Measurements from ENCODE around the gene RPL10A.

The RPL10A gene

DNA sequence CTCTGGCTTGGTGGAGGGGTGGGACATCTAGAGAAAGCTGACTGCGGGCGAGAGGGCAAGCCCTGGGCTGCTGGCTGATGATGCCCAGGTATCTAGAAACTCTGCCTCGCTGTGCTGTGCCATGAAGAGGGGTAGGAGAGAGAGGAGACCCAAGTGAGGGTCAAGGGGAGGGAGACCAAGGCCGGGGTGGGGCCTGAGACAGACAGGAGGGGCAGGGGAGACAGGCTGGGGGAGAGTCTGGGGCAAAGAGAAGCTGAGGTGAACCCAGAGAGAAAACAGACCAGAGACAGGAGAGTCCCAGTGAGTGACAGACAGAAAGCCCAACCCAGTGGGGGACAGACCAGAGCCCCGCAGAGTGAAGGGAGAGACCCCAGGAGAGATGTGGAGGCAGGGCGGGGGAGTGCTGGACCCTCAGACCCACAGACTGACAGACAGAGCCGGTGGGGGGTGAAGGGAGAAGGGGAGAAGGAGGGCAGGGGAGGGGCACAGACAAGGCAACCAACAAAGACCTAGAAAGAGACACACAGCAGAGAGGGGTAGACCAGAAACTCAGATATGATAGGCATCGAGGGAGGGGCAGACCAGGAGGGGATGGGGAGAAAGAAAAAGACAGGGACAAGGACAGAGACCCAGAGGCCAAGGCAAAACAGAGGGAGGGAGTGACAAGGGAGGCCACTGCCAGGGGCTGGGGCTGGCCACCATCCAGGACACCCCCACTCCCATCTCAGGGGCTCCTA is 22.8 kb downstream of the RPL10A start:
- H3K4me2 ChIP-seq: no peak overlapping the region
- H3K4me3 ChIP-seq (IDR thresholded peaks at IDR 0.05; ENCODE audit: insufficient read depth, low read depth, low read length): no peak overlapping the region

DNA sequence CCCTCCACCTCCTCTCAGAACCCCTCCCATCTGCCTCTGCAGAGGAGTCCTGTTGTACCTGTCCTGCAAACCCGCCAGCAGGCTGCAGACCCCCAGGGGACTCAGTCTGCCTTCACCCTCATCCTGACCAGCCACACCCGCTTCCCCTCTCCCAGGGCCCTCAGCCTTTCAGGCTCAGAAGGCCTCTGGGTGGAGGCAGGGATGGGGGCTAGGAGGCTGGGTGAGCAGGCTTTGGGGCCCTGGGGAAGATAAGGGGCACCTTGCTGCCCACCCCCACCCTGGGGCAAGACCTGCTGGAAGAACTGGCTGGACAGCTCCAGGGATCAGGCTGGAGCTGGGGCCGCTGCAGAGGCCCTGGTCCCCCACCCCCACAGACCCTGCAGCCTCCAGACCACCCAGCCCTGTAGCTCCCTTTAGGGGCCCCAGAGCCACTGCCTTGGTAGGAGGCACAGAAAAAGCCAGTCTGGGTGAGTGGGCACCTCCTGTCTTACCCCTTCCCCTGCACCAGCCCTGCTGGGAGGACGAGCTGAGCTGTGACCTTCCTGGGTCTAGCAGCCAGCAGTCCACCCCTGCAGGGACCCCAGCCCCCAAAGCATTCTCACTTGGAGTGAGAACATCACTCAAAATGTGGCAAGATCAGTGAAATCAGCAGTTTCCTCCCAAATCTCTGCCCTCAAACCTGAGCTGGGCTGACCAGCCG is 23.5 kb downstream of the RPL10A start:
- peaks cover 13% of the 10 kb centered on the region for H3K4me1 ChIP-seq (ENCODE audit: low read depth, poor library complexity, severe bottlenecking)
- no peak overlapping the region for H3K27ac ChIP-seq
- H4K20me1 ChIP-seq (ENCODE audit: insufficient read depth): no peaks in the 10 kb centered on the region
- H3K27me3 ChIP-seq (ENCODE audit: insufficient read depth, low read depth): no peaks in the 10 kb centered on the region
- H3K79me2 ChIP-seq (ENCODE audit: insufficient read depth, low read depth): no peaks in the 10 kb centered on the region
- H3K4me3 ChIP-seq (IDR thresholded peaks at IDR 0.05; ENCODE audit: insufficient read depth, low read depth, low read length): no peak overlapping the region
- no peaks in the 10 kb centered on the region for H3K36me3 ChIP-seq (ENCODE audit: insufficient read depth)
- TF ChIP-seq, protein P1, sequence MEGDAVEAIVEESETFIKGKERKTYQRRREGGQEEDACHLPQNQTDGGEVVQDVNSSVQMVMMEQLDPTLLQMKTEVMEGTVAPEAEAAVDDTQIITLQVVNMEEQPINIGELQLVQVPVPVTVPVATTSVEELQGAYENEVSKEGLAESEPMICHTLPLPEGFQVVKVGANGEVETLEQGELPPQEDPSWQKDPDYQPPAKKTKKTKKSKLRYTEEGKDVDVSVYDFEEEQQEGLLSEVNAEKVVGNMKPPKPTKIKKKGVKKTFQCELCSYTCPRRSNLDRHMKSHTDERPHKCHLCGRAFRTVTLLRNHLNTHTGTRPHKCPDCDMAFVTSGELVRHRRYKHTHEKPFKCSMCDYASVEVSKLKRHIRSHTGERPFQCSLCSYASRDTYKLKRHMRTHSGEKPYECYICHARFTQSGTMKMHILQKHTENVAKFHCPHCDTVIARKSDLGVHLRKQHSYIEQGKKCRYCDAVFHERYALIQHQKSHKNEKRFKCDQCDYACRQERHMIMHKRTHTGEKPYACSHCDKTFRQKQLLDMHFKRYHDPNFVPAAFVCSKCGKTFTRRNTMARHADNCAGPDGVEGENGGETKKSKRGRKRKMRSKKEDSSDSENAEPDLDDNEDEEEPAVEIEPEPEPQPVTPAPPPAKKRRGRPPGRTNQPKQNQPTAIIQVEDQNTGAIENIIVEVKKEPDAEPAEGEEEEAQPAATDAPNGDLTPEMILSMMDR (conservative IDR thresholded peaks at IDR 0.05; ENCODE audit: low read depth, low read length): no peak
- no peak overlapping the region for H2AFZ ChIP-seq (ENCODE audit: low read depth)
- no peak overlapping the region for H3K4me2 ChIP-seq
- H3K9ac ChIP-seq: no peak overlapping the region

More for the DNA sequence above, 22.8 kb downstream of the RPL10A start:
- H3K36me3 ChIP-seq (ENCODE audit: insufficient read depth): no peaks in the 10 kb centered on the region
- H3K79me2 ChIP-seq (ENCODE audit: insufficient read depth, low read depth): no peaks in the 10 kb centered on the region
- H3K27ac ChIP-seq: no peak overlapping the region
- H4K20me1 ChIP-seq (ENCODE audit: insufficient read depth): no peaks in the 10 kb centered on the region
- H3K27me3 ChIP-seq (ENCODE audit: insufficient read depth, low read depth): no peaks in the 10 kb centered on the region
- TF ChIP-seq, protein P1 (conservative IDR thresholded peaks at IDR 0.05; ENCODE audit: low read depth, low read length): no peak
- H2AFZ ChIP-seq (ENCODE audit: low read depth): no peak overlapping the region
- H3K4me1 ChIP-seq (ENCODE audit: low read depth, poor library complexity, severe bottlenecking): peaks cover 13% of the 10 kb centered on the region
- no peak overlapping the region for H3K9ac ChIP-seq

DNA sequence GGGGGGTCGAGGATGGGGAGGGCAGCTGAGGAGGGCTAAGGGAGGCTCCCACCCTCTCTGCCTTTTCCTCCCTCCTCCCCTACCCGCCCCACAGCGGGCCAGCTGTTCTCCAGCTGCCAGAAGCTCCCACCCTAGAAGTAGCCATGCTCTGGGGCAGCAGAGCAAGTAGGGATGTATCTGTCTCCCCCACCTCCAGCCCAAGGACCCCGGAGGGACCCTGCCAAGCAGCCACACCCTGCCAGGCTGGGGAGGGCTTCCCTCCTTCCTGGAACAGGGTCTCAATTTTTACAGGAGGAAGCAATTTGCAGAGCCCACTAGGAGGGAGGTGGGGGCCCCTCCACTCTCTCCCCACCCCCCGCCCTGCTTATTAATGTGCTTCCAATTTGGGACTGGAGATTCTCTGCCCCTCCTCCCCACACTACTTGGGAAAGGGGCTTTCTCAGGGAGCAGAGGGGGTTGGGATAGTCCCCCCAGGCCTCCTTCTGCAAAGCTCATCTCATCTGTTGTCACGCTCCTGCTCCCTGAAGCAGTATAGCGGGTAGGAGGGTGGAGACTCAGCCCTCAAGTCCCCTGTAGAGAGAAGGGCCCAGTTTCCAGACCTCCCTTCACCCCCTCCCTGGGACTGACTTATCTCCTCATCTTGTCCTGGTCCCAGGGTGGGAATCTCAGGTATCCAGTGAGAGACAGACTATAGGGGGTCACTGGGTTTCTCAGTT is 24.2 kb downstream of the RPL10A start:
- Histone ChIP-seq H3K27me3 (ENCODE audit: insufficient read depth, low read depth) (no peaks in the 10 kb centered on the region), H3K4me3 (IDR thresholded peaks at IDR 0.05; ENCODE audit: insufficient read depth, low read depth, low read length) (no peak overlapping the region), H3K79me2 (ENCODE audit: insufficient read depth, low read depth) (no peaks in the 10 kb centered on the region), H3K4me1 (ENCODE audit: low read depth, poor library complexity, severe bottlenecking) (peaks cover 13% of the 10 kb centered on the region), H2AFZ (ENCODE audit: low read depth) (no peak overlapping the region), H3K9ac (no peak overlapping the region), H3K4me2 (no peak overlapping the region), H4K20me1 (ENCODE audit: insufficient read depth) (no peaks in the 10 kb centered on the region), H3K36me3 (ENCODE audit: insufficient read depth) (no peaks in the 10 kb centered on the region), H3K27ac (no peak overlapping the region)
- TF ChIP-seq, protein P1 (conservative IDR thresholded peaks at IDR 0.05; ENCODE audit: low read depth, low read length): no peak

DNA sequence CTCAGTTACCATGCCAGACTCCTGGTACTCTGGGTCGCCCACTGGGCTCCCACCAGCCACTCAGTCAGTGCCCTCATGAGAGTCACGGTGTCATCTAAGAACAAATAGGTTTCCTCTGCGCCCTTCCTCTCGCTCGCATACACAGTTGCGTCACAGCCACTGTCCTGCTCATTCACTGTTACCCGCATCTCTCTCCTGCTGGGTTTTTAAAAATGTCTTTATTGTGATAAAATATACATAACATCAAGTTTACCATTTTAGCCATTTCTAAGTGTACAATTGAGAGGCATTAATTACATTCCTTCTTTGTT is 24.7 kb downstream of the RPL10A start:
- peaks cover 13% of the 10 kb centered on the region for H3K4me1 ChIP-seq (ENCODE audit: low read depth, poor library complexity, severe bottlenecking)
- H4K20me1 ChIP-seq (ENCODE audit: insufficient read depth): no peaks in the 10 kb centered on the region

More for the DNA sequence above, 24.7 kb downstream of the RPL10A start:
- H3K4me2 ChIP-seq: no peak overlapping the region
- H3K36me3 ChIP-seq (ENCODE audit: insufficient read depth): no peaks in the 10 kb centered on the region
- no peak overlapping the region for H3K9ac ChIP-seq
- no peaks in the 10 kb centered on the region for H3K79me2 ChIP-seq (ENCODE audit: insufficient read depth, low read depth)
- no peak overlapping the region for H3K4me3 ChIP-seq (IDR thresholded peaks at IDR 0.05; ENCODE audit: insufficient read depth, low read depth, low read length)
- H3K27ac ChIP-seq: no peak overlapping the region
- no peaks in the 10 kb centered on the region for H3K27me3 ChIP-seq (ENCODE audit: insufficient read depth, low read depth)
- TF ChIP-seq, protein P1 (conservative IDR thresholded peaks at IDR 0.05; ENCODE audit: low read depth, low read length): no peak
- no peak overlapping the region for H2AFZ ChIP-seq (ENCODE audit: low read depth)

Data from KMS-11 (cell line).